Urinary bladder (tissue), 4 donors: ENCODE results near the gene CPSF2. TPM values are rescaled to one million over a fixed set of nuclear protein-coding genes. Genes with fewer than 3 reads are reported as not detected.

Source experiments
- DNase-seq: peaks from one replicate; pipeline ENCODE4 v3.0.0-alpha.2; 2015; ENCODE audit errors: extremely low spot score
- H3K27ac ChIP-seq: one replicate; pipeline ENCODE4 v1.5.1; 2013; ENCODE audit warnings: low read depth, mild to moderate bottlenecking, moderate library complexity
- H3K36me3 ChIP-seq: one replicate; pipeline ENCODE4 v1.6.1; 2013; ENCODE audit warnings: mild to moderate bottlenecking, moderate library complexity; ENCODE audit not compliant: insufficient read depth
- H3K4me1 ChIP-seq: one replicate; pipeline ENCODE4 v1.6.1; 2013; ENCODE audit warnings: mild to moderate bottlenecking, moderate library complexity; ENCODE audit not compliant: insufficient read depth
- H3K4me3 ChIP-seq: one replicate; pipeline ENCODE4 v1.5.1; 2013; ENCODE audit warnings: low read depth, low read length
- WGBS: extraction: QIAGEN DNeasy Blood & Tissue Kit; methylation state at CpG from one replicate; pipeline ENCODE4 v1.1.7; 2013; 5-methylcytosine and 5-hydroxymethylcytosine counted together
- polyA plus RNA-seq: library from polyadenylated mRNA; stranded (reverse); fragments of 200-250 nt; gene quantifications from one replicate; pipeline ENCODE4 v1.2.3, GENCODE V29; 2013
- total RNA-seq: library from RNA; depleted of rRNA; stranded (reverse); fragments of >200 nt; gene quantifications from one replicate; pipeline ENCODE4 v1.2.3, GENCODE V29; 2014
- donor health status: healthy with polysubstance abuse.
- donor health status: healthy.

The CPSF2 gene
- total RNA-seq (35.2 TPM), polyA plus RNA-seq (15.5 TPM)

GRCh38 chr14:92121670-92122350 lies at the start of gene CPSF2, which contains the start of gene NDUFB1:
Gene CPSF2, plus strand, starts transcription at chr14:92121969. Its CDS starts 9,016 bp downstream, at chr14:92130985.
Gene NDUFB1, minus strand, starts transcription at chr14:92121706. Its CDS starts 4,069 bp downstream, at chr14:92117637.
- peaks cover 2% of the 10 kb centered on the region for H3K36me3 ChIP-seq
- WGBS, result under 1% methylated on average over 55 of the region's 55 CpGs
- peak within 1 kb of the TSS; percentile 69 for H3K4me3 ChIP-seq
- peak; percentile 45 for DNase-seq
- peak within 1 kb of the TSS; percentile 88 for H3K27ac ChIP-seq
- H3K4me1 ChIP-seq, result no peaks in the 10 kb centered on the region

GRCh38 chr14:92074555-92074954 lies 47.2 kb upstream of the CPSF2 start:
- H3K4me1 ChIP-seq, result no peaks in the 10 kb centered on the region
- no peak overlapping the region for H3K4me3 ChIP-seq
- DNase-seq, result no peak
- no peaks in the 10 kb centered on the region for H3K36me3 ChIP-seq
- no peak overlapping the region for H3K27ac ChIP-seq

GRCh38 chr14:92088494-92088893 lies 33.3 kb upstream of the CPSF2 start:
- H3K4me3 ChIP-seq, result no peak overlapping the region
- WGBS, result 86% methylated on average over 5 of the region's 5 CpGs
- H3K27ac ChIP-seq, result no peak overlapping the region
- DNase-seq, result no peak
- no peaks in the 10 kb centered on the region for H3K4me1 ChIP-seq
- H3K36me3 ChIP-seq, result no peaks in the 10 kb centered on the region

- 33% methylated on average over 1 of the region's 1 CpG for WGBS
- no peak overlapping the region for H3K4me3 ChIP-seq
- H3K4me1 ChIP-seq, result no peaks in the 10 kb centered on the region
- H3K27ac ChIP-seq, result no peak overlapping the region
- H3K36me3 ChIP-seq, result no peaks in the 10 kb centered on the region
- DNase-seq, result no peak
These were observed 28.4 kb upstream of the CPSF2 start for GRCh38 chr14:92093320-92093719.

GRCh38 chr14:92099802-92100201 lies 22.0 kb upstream of the CPSF2 start:
- no peak for DNase-seq
- Histone ChIP-seq H3K27ac (no peak overlapping the region), H3K4me1 (peaks cover 2% of the 10 kb centered on the region), H3K4me3 (no peak overlapping the region), H3K36me3 (no peaks in the 10 kb centered on the region)

- no peak overlapping the region for H3K4me3 ChIP-seq
- no peak overlapping the region for H3K27ac ChIP-seq
- 80% methylated on average over 7 of the region's 7 CpGs for WGBS
- no peak for DNase-seq
- H3K4me1 ChIP-seq, result peaks cover 2% of the 10 kb centered on the region
- no peaks in the 10 kb centered on the region for H3K36me3 ChIP-seq
These were observed 18.3 kb upstream of the CPSF2 start for GRCh38 chr14:92103363-92103989.

- peaks cover 2% of the 10 kb centered on the region for H3K4me1 ChIP-seq
- no peak for DNase-seq
- H3K27ac ChIP-seq, result peak overlapping the region; percentile 95
- peak overlapping the region; percentile 77 for H3K4me3 ChIP-seq
- no peaks in the 10 kb centered on the region for H3K36me3 ChIP-seq
- 50% methylated on average over 16 of the region's 16 CpGs for WGBS
These were observed 16.5 kb upstream of the CPSF2 start for GRCh38 chr14:92105073-92105892.

- Histone ChIP-seq H3K4me3 (peak overlapping the region; percentile 77), H3K36me3 (no peaks in the 10 kb centered on the region), H3K27ac (peak overlapping the region; percentile 95), H3K4me1 (peaks cover 2% of the 10 kb centered on the region)
- peak; percentile 51 for DNase-seq
- under 1% methylated on average over 10 of the region's 10 CpGs for WGBS
These were observed 16.0 kb upstream of the CPSF2 start for GRCh38 chr14:92105893-92106142.

GRCh38 chr14:92106143-92106926 lies 15.4 kb upstream of the CPSF2 start, which contains the start of gene ATXN3:
Gene ATXN3, minus strand, starts transcription at chr14:92106582. Its CDS starts 30 bp downstream, at chr14:92106552.
- H3K27ac ChIP-seq, result peak within 1 kb of the TSS; percentile 95
- no peaks in the 10 kb centered on the region for H3K36me3 ChIP-seq
- peaks cover 2% of the 10 kb centered on the region for H3K4me1 ChIP-seq
- peak; percentile 95 for DNase-seq
- peak within 1 kb of the TSS; percentile 77 for H3K4me3 ChIP-seq
- WGBS, result under 1% methylated on average over 66 of the region's 66 CpGs

GRCh38 chr14:92108345-92109254 lies 13.2 kb upstream of the CPSF2 start:
- H3K4me1 ChIP-seq, result no peaks in the 10 kb centered on the region
- H3K4me3 ChIP-seq, result no peak overlapping the region
- DNase-seq, result no peak
- no peak overlapping the region for H3K27ac ChIP-seq
- 17% methylated on average over 11 of the region's 11 CpGs for WGBS
- H3K36me3 ChIP-seq, result no peaks in the 10 kb centered on the region

GRCh38 chr14:92109490-92109889 lies 12.3 kb upstream of the CPSF2 start:
- no peak for DNase-seq
- 75% methylated on average over 5 of the region's 5 CpGs for WGBS
- Histone ChIP-seq H3K4me3 (no peak overlapping the region), H3K36me3 (no peaks in the 10 kb centered on the region), H3K4me1 (no peaks in the 10 kb centered on the region), H3K27ac (no peak overlapping the region)

- H3K4me1 ChIP-seq, result no peaks in the 10 kb centered on the region
- H3K27ac ChIP-seq, result peak overlapping the region; percentile 88
- DNase-seq, result no peak
- peaks cover 2% of the 10 kb centered on the region for H3K36me3 ChIP-seq
- under 1% methylated on average over 36 of the region's 36 CpGs for WGBS
- peak overlapping the region; percentile 69 for H3K4me3 ChIP-seq
These were observed 531 bp upstream of the CPSF2 start for GRCh38 chr14:92121207-92121669.
